H9 (cell line): ENCODE results near the gene NCOA6. TPM values are rescaled to one million over a fixed set of nuclear protein-coding genes. Genes with fewer than 3 reads are reported as not detected.
A peak's percentile ranks its signal among the peaks of the same experiment; 100 is the strongest.

Experiments used
- DNase-seq: peaks from one replicate; pipeline ENCODE4 v3.0.0-alpha.2; 2017
- H2AFZ ChIP-seq: one replicate; pipeline ENCODE4 v1.6.1; 2013; ENCODE audit warnings: mild to moderate bottlenecking, low read length, control low read depth, moderate library complexity
- H2AK5ac ChIP-seq: 2 replicates; pipeline ENCODE4 v1.6.1; 2013; ENCODE audit warnings: low read length, control low read depth, mixed read lengths; ENCODE audit not compliant: insufficient read length
- H2BK120ac ChIP-seq: one replicate; pipeline ENCODE4 v1.6.1; 2013; ENCODE audit warnings: low read depth, mild to moderate bottlenecking, low read length, control low read depth, inconsistent platforms; ENCODE audit not compliant: poor library complexity, severe bottlenecking
- H2BK12ac ChIP-seq: 2 replicates; pipeline ENCODE4 v1.6.1; 2013; ENCODE audit warnings: low read length, control low read depth, mixed read lengths, low read depth; ENCODE audit not compliant: insufficient read length
- H2BK15ac ChIP-seq: 2 replicates; pipeline ENCODE4 v1.6.1; 2013; ENCODE audit warnings: low read depth, low read length, control low read depth
- H2BK20ac ChIP-seq: one replicate; pipeline ENCODE4 v1.6.1; 2013; ENCODE audit warnings: low read depth, mild to moderate bottlenecking, low read length, control low read depth, inconsistent platforms; ENCODE audit not compliant: poor library complexity, severe bottlenecking
- H2BK5ac ChIP-seq: 2 replicates; pipeline ENCODE4 v1.6.1; 2013; ENCODE audit warnings: low read length, control low read depth, mixed read lengths; ENCODE audit not compliant: insufficient read length
- H3K14ac ChIP-seq: 2 replicates; pipeline ENCODE4 v1.6.1; 2013; ENCODE audit warnings: low read length, control low read depth; ENCODE audit not compliant: insufficient read depth
- H3K18ac ChIP-seq: 2 replicates; pipeline ENCODE4 v1.6.1; 2013; ENCODE audit warnings: low read depth, mild to moderate bottlenecking, mixed read lengths, low read length, control low read depth; ENCODE audit not compliant: insufficient read length
- H3K23ac ChIP-seq: 2 replicates; pipeline ENCODE4 v1.6.1; 2013; ENCODE audit warnings: low read length, control low read depth, mixed read lengths, low read depth; ENCODE audit not compliant: insufficient read length
- H3K23me2 ChIP-seq: 2 replicates; pipeline ENCODE4 v1.6.1; 2013; ENCODE audit warnings: low read depth, mild to moderate bottlenecking, mixed read lengths, low read length, control low read depth; ENCODE audit not compliant: insufficient read length, poor library complexity, severe bottlenecking
- H3K27ac ChIP-seq: 2 replicates; pipeline ENCODE4 v1.5.1; 2013; ENCODE audit warnings: low read length, control low read depth, mixed read lengths, low read depth; ENCODE audit not compliant: insufficient read length
- H3K27me3 ChIP-seq: 2 replicates; pipeline ENCODE4 v1.6.1; 2013; ENCODE audit warnings: low read length, control low read depth, inconsistent platforms; ENCODE audit not compliant: insufficient read depth
- H3K4ac ChIP-seq: 2 replicates; pipeline ENCODE4 v1.6.1; 2013; ENCODE audit warnings: low read depth, mild to moderate bottlenecking, control low read depth, inconsistent platforms, low read length, moderate library complexity
- H3K4me1 ChIP-seq: 2 replicates; pipeline ENCODE4 v1.6.1; 2013; ENCODE audit warnings: low read length, control low read depth, inconsistent platforms; ENCODE audit not compliant: insufficient read depth
- H3K4me2 ChIP-seq: 2 replicates; pipeline ENCODE4 v1.6.1; 2013; ENCODE audit warnings: low read length, control low read depth, mixed read lengths; ENCODE audit not compliant: insufficient read length, insufficient read depth
- H3K56ac ChIP-seq: 2 replicates; pipeline ENCODE4 v1.6.1; 2013; ENCODE audit warnings: low read depth, mild to moderate bottlenecking, mixed read lengths, low read length, control low read depth; ENCODE audit not compliant: insufficient read length
- H3K79me1 ChIP-seq: 2 replicates; pipeline ENCODE4 v1.6.1; 2013; ENCODE audit warnings: low read depth, mild to moderate bottlenecking, moderate library complexity, low read length, control low read depth, inconsistent platforms; ENCODE audit not compliant: insufficient read depth, poor library complexity, severe bottlenecking
- H3K79me2 ChIP-seq: 2 replicates; pipeline ENCODE4 v1.6.1; 2013; ENCODE audit warnings: low read length, control low read depth, inconsistent platforms; ENCODE audit not compliant: insufficient read depth
- H3K9ac ChIP-seq: 2 replicates; pipeline ENCODE4 v1.6.1; 2013; ENCODE audit warnings: low read length, control low read depth, mixed read lengths; ENCODE audit not compliant: insufficient read length; ENCODE audit errors: extremely low read depth
- H3K9me3 ChIP-seq: one replicate; pipeline ENCODE4 v1.6.1; 2013; ENCODE audit warnings: low read depth, low read length, inconsistent platforms; ENCODE audit not compliant: control insufficient read depth
- H3T11ph ChIP-seq: one replicate; pipeline ENCODE4 v1.6.1; 2013; ENCODE audit warnings: mild to moderate bottlenecking, low read length, control low read depth, inconsistent platforms
- H4K20me1 ChIP-seq: one replicate; pipeline ENCODE4 v1.6.1; 2013; ENCODE audit not compliant: control insufficient read depth, insufficient read length, insufficient read depth
- H4K5ac ChIP-seq: 2 replicates; pipeline ENCODE4 v1.6.1; 2013; ENCODE audit warnings: low read depth, mild to moderate bottlenecking, mixed read lengths, low read length, control low read depth; ENCODE audit not compliant: insufficient read length
- H4K8ac ChIP-seq: replicated peaks from 2 replicates; pipeline ENCODE4 v1.6.1; 2013; ENCODE audit warnings: low read length, control low read depth, mixed read lengths, low read depth; ENCODE audit not compliant: insufficient read length
- H4K91ac ChIP-seq: 2 replicates; pipeline ENCODE4 v1.6.1; 2013; ENCODE audit warnings: low read depth, mild to moderate bottlenecking, moderate library complexity, mixed read lengths, low read length, control low read depth; ENCODE audit not compliant: insufficient read length
- H3K27ac Mint-ChIP-seq, 3 experiments: 2 replicates in 2 of 3; 3 replicates in 1 of 3; pipeline ENCODE4 v1.8.0; 2020 to 2021; ENCODE audit warnings: mixed read lengths in 3 of 3, mild to moderate bottlenecking in 1 of 3, moderate library complexity in 1 of 3
- H3K27me3 Mint-ChIP-seq: 2 replicates; pipeline ENCODE4 v1.8.0; 2021; ENCODE audit warnings: low read depth, mild to moderate bottlenecking, moderate library complexity, mixed read lengths
- H3K36me3 Mint-ChIP-seq, 3 experiments: 2 replicates in 2 of 3; 3 replicates in 1 of 3; pipeline ENCODE4 v1.8.0; 2020 to 2021; ENCODE audit warnings: low read depth in 3 of 3, mixed read lengths in 3 of 3; ENCODE audit not compliant: insufficient read depth in 1 of 3
- H3K4me1 Mint-ChIP-seq, 2 experiments: 2 replicates each; pipeline ENCODE4 v1.8.0; 2020; ENCODE audit warnings: mixed read lengths in 2 of 2
- H3K4me3 Mint-ChIP-seq, 2 experiments: 2 replicates in 1 of 2; 3 replicates in 1 of 2; pipeline ENCODE4 v1.8.0; 2020 to 2021; ENCODE audit warnings: mild to moderate bottlenecking in 2 of 2, mixed read lengths in 2 of 2, moderate library complexity in 1 of 2
- H3K9me3 Mint-ChIP-seq, 2 experiments: 2 replicates in 1 of 2; 3 replicates in 1 of 2; pipeline ENCODE4 v1.8.0; 2020; ENCODE audit warnings: mild to moderate bottlenecking in 2 of 2, mixed read lengths in 2 of 2, moderate library complexity in 1 of 2
- CTCF ChIP-seq: fragments of 200-600 bp; sonication (generic); conservative IDR thresholded peaks from 3 replicates; pipeline ENCODE4 v1.8.0; 2021; ENCODE audit warnings: antibody characterized with exemption, mild to moderate bottlenecking
- WGBS: extraction: QIAGEN DNeasy Blood & Tissue Kit; methylation state at CpG from one replicate; pipeline ENCODE4 v1.1.7; 2013; ENCODE audit warnings: missing lambda C conversion rate, low lambda C conversion rate, mixed read lengths; ENCODE audit not compliant: insufficient read length; ENCODE audit errors: extremely low coverage; 5-methylcytosine and 5-hydroxymethylcytosine counted together
- total RNA-seq: library from RNA; stranded (reverse); gene quantifications from 2 replicates; pipeline ENCODE4 v1.2.1, GENCODE V29; 2021

The NCOA6 gene
- total RNA-seq, 1 experiment from 2014 or later: 23.9 TPM

- Mint-ChIP-seq H3K9me3 (no peaks in the 10 kb centered on the region), H3K4me1 (peaks cover 30 to 36% of the 10 kb centered on the region in 2 experiments), H3K4me3 (peak overlapping the region; percentile 86 to 91; a peak in 4 of 5 replicates), H3K36me3 (no peaks in the 10 kb centered on the region), H3K27me3 (peaks cover 63% of the 10 kb centered on the region), H3K27ac (peak overlapping the region in 2 of 3 experiments; percentile 61 to 93; a peak in 3 of 7 replicates)
- Histone ChIP-seq H3T11ph (no peak overlapping the region), H2BK20ac (no peak overlapping the region), H2BK15ac (no peak overlapping the region), H2BK120ac (no peak overlapping the region), H3K23ac (no peak overlapping the region), H3K27me3 (peaks cover 11% of the 10 kb centered on the region; the same call in 1 of the 2 replicates), H4K5ac (no peak overlapping the region), H3K18ac (no peak overlapping the region), H3K27ac (no peak overlapping the region), H4K20me1 (no peaks in the 10 kb centered on the region), H3K56ac (no peak overlapping the region), H2AFZ (no peak overlapping the region), H3K23me2 (peaks cover 25% of the 10 kb centered on the region), H3K4me1 (no peaks in the 10 kb centered on the region), H3K14ac (no peak overlapping the region), H3K4ac (no peak overlapping the region), H3K9ac (no peak overlapping the region), H2BK12ac (no peak overlapping the region), H3K79me2 (no peaks in the 10 kb centered on the region), H3K4me2 (peak overlapping the region; percentile 35), H2BK5ac (no peak overlapping the region), H4K8ac (no peak overlapping the region), H2AK5ac (no peak overlapping the region), H3K9me3 (no peaks in the 10 kb centered on the region), H4K91ac (no peak overlapping the region), H3K79me1 (no peaks in the 10 kb centered on the region)
- peak; percentile 24; the same call in 1 of the 3 replicates for TF ChIP-seq CTCF
- DNase-seq: peak; percentile 39
- no CpG with 5 or more reads among the region's 6 CpGs for WGBS
Measured at GRCh38 chr20:34705397-34706301, 119.8 kb downstream of the NCOA6 start.
